SU-DHL-6 (cell line): ENCODE results near the gene ZNF804A.

Experiments
- H2AFZ ChIP-seq: fragments of 200-600 bp; sonication (generic); 2 replicates; pipeline ENCODE4 v1.6.1; 2014; ENCODE audit warnings: low read depth, mild to moderate bottlenecking, moderate library complexity, mixed read lengths, antibody characterized with exemption, low read length; ENCODE audit not compliant: severe bottlenecking
- H3F3A ChIP-seq: fragments of 200-600 bp; shearing (Covaris generic); 2 replicates; pipeline ENCODE4 v1.6.0; 2016; ENCODE audit warnings: antibody characterized with exemption, mild to moderate bottlenecking; ENCODE audit not compliant: insufficient read depth
- H3K27ac ChIP-seq: fragments of 200-600 bp; sonication (generic); 2 replicates; pipeline ENCODE4 v1.5.1; 2016; ENCODE audit warnings: low read depth, mild to moderate bottlenecking, low read length, moderate library complexity, mixed read lengths
- H3K27me3 ChIP-seq: fragments of 200-600 bp; sonication (generic), shearing (Covaris generic); 2 replicates; pipeline ENCODE4 v1.6.0; 2014; ENCODE audit warnings: mild to moderate bottlenecking, low read length
- H3K36me3 ChIP-seq: fragments of 200-600 bp; sonication (generic); 2 replicates; pipeline ENCODE4 v1.6.1; 2014; ENCODE audit warnings: mild to moderate bottlenecking, low read length, mixed read lengths
- H3K4me2 ChIP-seq: fragments of 300-600, 200-600 bp; shearing (Covaris generic), sonication (generic); 2 replicates; pipeline ENCODE4 v1.6.0; 2014; ENCODE audit warnings: low read length, low read depth, mild to moderate bottlenecking; ENCODE audit not compliant: poor library complexity, severe bottlenecking
- H3K4me3 ChIP-seq: fragments of 200-600 bp; sonication (generic); 2 replicates; pipeline ENCODE4 v1.5.1; 2014; ENCODE audit warnings: antibody characterized with exemption, low read length, mild to moderate bottlenecking, mixed read lengths; ENCODE audit not compliant: insufficient read depth, poor library complexity, severe bottlenecking
- H3K79me2 ChIP-seq: fragments of 200-600 bp; sonication (generic); 2 replicates; pipeline ENCODE4 v1.6.1; 2014; ENCODE audit warnings: mild to moderate bottlenecking, low read length, moderate library complexity; ENCODE audit not compliant: insufficient read depth
- H3K9ac ChIP-seq: fragments of 200-600 bp; sonication (generic); 2 replicates; pipeline ENCODE4 v1.7.0; 2014; ENCODE audit warnings: mild to moderate bottlenecking, low read length
- H3K9me2 ChIP-seq: fragments of 200-600 bp; sonication (generic); replicated peaks from 2 replicates; pipeline ENCODE4 v1.6.1; 2014; ENCODE audit warnings: low read length; ENCODE audit not compliant: insufficient read depth
- H3K9me3 ChIP-seq: fragments of 200-600 bp; sonication (generic); 2 replicates; pipeline ENCODE4 v1.6.1; 2014; ENCODE audit warnings: low read length, mixed read lengths; ENCODE audit not compliant: insufficient read depth
- H4K20me1 ChIP-seq: fragments of 200-600 bp; sonication (generic); 2 replicates; pipeline ENCODE4 v1.6.1; 2014; ENCODE audit warnings: low read depth, mild to moderate bottlenecking, antibody characterized with exemption, low read length, moderate library complexity, mixed read lengths
- CTCF ChIP-seq: fragments of 200-600 bp; sonication (generic); IDR thresholded peaks from one replicate; pipeline ENCODE4 v1.5.1; 2017; ENCODE audit warnings: antibody characterized with exemption, mild to moderate bottlenecking, low read length, moderate library complexity; ENCODE audit not compliant: insufficient read depth, poor library complexity, severe bottlenecking
- EZH2phosphoT487 ChIP-seq: fragments of 200-600 bp; sonication (generic), shearing (Covaris generic); conservative IDR thresholded peaks from 2 replicates; pipeline ENCODE4 v1.6.1; 2018; ENCODE audit warnings: mild to moderate bottlenecking, antibody characterized with exemption, low read length, moderate library complexity, mixed read lengths

Gene ZNF804A

GRCh38 chr2:184683911-184684310, 85.6 kb downstream of the ZNF804A start:
- H3K27ac ChIP-seq: no peak overlapping the region
- peaks cover 26% of the 10 kb centered on the region for H4K20me1 ChIP-seq
- no peak overlapping the region for H3K9ac ChIP-seq
- TF ChIP-seq CTCF: no peak
- TF ChIP-seq EZH2phosphoT487: no peak
- H2AFZ ChIP-seq: no peak overlapping the region
- peaks cover 9% of the 10 kb centered on the region; the same call in 1 of the 2 replicates for H3F3A ChIP-seq
- 0 out of 2 replicates have a peak, but pooled peaks cover 2% of the 10 kb centered on the region for H3K36me3 ChIP-seq
- H3K9me3 ChIP-seq: no peaks in the 10 kb centered on the region
- H3K79me2 ChIP-seq: peaks cover 97% of the 10 kb centered on the region
- H3K4me2 ChIP-seq: no peak overlapping the region
- H3K4me3 ChIP-seq: no peak overlapping the region
- H3K9me2 ChIP-seq: no peaks in the 10 kb centered on the region
- no peaks in the 10 kb centered on the region for H3K27me3 ChIP-seq

DNA sequence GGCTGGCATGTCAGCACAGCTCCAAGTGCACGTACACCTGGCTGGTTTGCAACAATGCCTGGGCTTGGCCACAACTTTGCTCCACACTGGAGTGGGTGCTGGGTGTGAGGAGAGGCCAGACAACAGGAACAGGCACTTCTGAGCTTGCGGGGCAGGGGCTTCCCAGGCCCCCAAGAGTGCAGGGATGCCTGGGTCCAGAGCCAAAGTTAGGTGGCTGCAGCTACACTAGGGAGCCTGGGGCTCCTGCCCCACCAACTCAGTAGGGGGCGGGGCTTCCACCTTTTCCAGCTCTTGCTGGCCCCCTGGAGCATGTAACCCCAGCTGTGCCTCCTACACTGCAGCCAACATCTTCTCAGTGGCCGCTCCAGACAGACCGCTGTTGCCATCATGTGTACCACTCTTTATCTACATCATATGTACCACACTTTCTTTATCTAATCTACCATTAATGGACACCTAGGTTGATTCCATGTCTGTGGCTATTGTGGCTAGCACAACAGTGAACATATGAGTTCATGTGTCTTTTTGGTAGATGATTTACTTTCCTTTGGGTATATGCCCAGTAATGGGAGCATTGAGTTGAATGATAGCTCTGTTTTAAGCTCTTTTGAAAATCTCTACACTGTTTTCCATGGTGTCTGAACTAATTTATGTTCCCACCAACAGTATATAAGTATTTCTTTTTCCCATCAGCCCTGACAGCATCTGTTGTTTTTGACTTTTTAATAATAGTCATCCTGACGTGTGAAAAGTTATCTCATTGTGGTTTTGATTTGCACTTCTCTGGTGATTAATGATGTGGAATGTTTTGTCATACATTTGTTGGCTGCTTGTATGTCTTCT, 87.9 kb downstream of the ZNF804A start:
- peaks cover 50% of the 10 kb centered on the region for H4K20me1 ChIP-seq
- 0 out of 2 replicates have a peak, but pooled peaks cover 8% of the 10 kb centered on the region for H3K36me3 ChIP-seq
- H2AFZ ChIP-seq: no peak overlapping the region
- peaks cover 97% of the 10 kb centered on the region for H3K79me2 ChIP-seq
- no peak overlapping the region for H3K9ac ChIP-seq
- H3F3A ChIP-seq: peaks cover 7% of the 10 kb centered on the region; the same call in 1 of the 2 replicates
- H3K9me2 ChIP-seq: no peaks in the 10 kb centered on the region
- H3K9me3 ChIP-seq: no peaks in the 10 kb centered on the region
- no peak for TF ChIP-seq CTCF
- TF ChIP-seq EZH2phosphoT487: no peak
- H3K27ac ChIP-seq: no peak overlapping the region
- no peak overlapping the region for H3K4me2 ChIP-seq
- no peak overlapping the region for H3K4me3 ChIP-seq
- H3K27me3 ChIP-seq: no peaks in the 10 kb centered on the region

DNA sequence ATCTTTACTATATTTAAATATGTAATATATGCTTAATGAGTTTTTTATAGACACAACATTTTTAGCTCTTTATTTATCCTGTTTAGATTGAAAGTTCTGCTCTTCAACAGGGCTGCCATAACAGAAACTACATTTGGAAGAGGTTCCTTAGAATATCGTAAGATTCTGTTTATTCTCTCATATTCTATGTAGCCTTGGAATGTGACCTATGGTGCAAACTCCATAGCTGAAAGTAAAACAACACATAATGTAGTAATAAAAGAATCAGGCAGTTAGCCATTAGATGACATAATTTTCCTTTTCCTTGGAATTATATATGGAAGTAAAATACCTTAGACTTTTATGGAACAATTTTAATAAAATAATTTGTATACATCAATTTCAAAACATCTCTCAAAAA, 91.3 kb downstream of the ZNF804A start:
- no peak overlapping the region for H3K4me2 ChIP-seq
- peaks cover 99% of the 10 kb centered on the region for H3K79me2 ChIP-seq
- TF ChIP-seq CTCF (no peak), EZH2phosphoT487 (no peak)
- H3K27ac ChIP-seq: no peak overlapping the region
- H4K20me1 ChIP-seq: peaks cover 64% of the 10 kb centered on the region
- H3K9me3 ChIP-seq: no peaks in the 10 kb centered on the region
- no peak overlapping the region for H3K4me3 ChIP-seq
- no peak overlapping the region for H2AFZ ChIP-seq
- peaks cover 9% of the 10 kb centered on the region; the same call in 1 of the 2 replicates for H3F3A ChIP-seq
- H3K9ac ChIP-seq: no peak overlapping the region
- H3K9me2 ChIP-seq: no peaks in the 10 kb centered on the region
- H3K36me3 ChIP-seq: peaks cover 8% of the 10 kb centered on the region; the same call in 1 of the 2 replicates
- no peaks in the 10 kb centered on the region for H3K27me3 ChIP-seq
